Adrenal gland (tissue), 5 donors: Measurements from ENCODE around the gene TRMT61A.
"Not testable (repeated sequence)": the region's sequence is repeated elsewhere in the genome, so short reads cannot be mapped to it uniquely, and the experiment has no call there.

ENCODE experiments used
- POLR2A ChIP-seq, 2 donors: fragments of 450-650 bp; IDR thresholded peaks; one replicate each; pipeline ENCODE4 v1.6.1; 2017; ENCODE audit warnings: antibody characterized with exemption in 2 of 2, mild to moderate bottlenecking in 2 of 2, moderate library complexity in 1 of 2
- TF ChIP-seq, protein P1 (sequence below), 6 experiments: fragments of 450-650 bp in 4 of 6; fragments of 200-600 bp in 2 of 6; sonication (generic) in 1 of 6; IDR thresholded peaks; 1 replicate in 5 of 6; 2 replicates in 1 of 6; pipeline versions ENCODE4 v1.5.1 to v1.8.0; 2016 to 2021; ENCODE audit warnings: antibody characterized with exemption in 6 of 6, mild to moderate bottlenecking in 2 of 6, moderate library complexity in 1 of 6
- donor health status: DM: no; HTN: no; CAD: no.

GRCh38 chr14:103525430-103526246, 3.4 kb upstream of the TRMT61A start:
- TF ChIP-seq, protein P1, sequence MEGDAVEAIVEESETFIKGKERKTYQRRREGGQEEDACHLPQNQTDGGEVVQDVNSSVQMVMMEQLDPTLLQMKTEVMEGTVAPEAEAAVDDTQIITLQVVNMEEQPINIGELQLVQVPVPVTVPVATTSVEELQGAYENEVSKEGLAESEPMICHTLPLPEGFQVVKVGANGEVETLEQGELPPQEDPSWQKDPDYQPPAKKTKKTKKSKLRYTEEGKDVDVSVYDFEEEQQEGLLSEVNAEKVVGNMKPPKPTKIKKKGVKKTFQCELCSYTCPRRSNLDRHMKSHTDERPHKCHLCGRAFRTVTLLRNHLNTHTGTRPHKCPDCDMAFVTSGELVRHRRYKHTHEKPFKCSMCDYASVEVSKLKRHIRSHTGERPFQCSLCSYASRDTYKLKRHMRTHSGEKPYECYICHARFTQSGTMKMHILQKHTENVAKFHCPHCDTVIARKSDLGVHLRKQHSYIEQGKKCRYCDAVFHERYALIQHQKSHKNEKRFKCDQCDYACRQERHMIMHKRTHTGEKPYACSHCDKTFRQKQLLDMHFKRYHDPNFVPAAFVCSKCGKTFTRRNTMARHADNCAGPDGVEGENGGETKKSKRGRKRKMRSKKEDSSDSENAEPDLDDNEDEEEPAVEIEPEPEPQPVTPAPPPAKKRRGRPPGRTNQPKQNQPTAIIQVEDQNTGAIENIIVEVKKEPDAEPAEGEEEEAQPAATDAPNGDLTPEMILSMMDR (IDR thresholded peaks at IDR 0.05): not testable (repeated sequence)
- TF ChIP-seq POLR2A (IDR thresholded peaks at IDR 0.05): not testable (repeated sequence)
